ENCODE results near the gene HAUS2.
A peak's percentile ranks its signal among the peaks of the same experiment; 100 is the strongest.
"Not testable (repeated sequence)": the region's sequence is repeated elsewhere in the genome, so short reads cannot be mapped to it uniquely, and the experiment has no call there.

HAUS2 gene

GRCh38 chr15:42523331-42523730 is 25.3 kb upstream of the HAUS2 start:
- Histone ChIP-seq H3K4me3 (ENCODE audit: low read depth in 1 of 5, low read length in 5 of 5) (no peak overlapping the region), H3K9me3 (ENCODE audit: control insufficient read depth in 5 of 5, low read length in 5 of 5) (no peaks in the 10 kb centered on the region), H3K27ac (ENCODE audit: low read depth, low read length) (no peak overlapping the region), H3K27me3 (ENCODE audit: control insufficient read depth in 5 of 5, insufficient read depth in 4 of 5, low read length in 5 of 5) (no peaks in the 10 kb centered on the region), H3K9ac (ENCODE audit: low read length in 5 of 5) (no peak overlapping the region), H3K4me1 (ENCODE audit: control insufficient read depth in 5 of 5, insufficient read depth in 5 of 5, low read length in 5 of 5) (no peaks in the 10 kb centered on the region), H3K36me3 (ENCODE audit: control insufficient read depth in 5 of 5, insufficient read depth in 5 of 5, low read length in 5 of 5) (peaks cover 21 to 54% (median 32%) of the 10 kb centered on the region in 5 donors)

GRCh38 chr15:42528970-42529369 is 19.7 kb upstream of the HAUS2 start:
- H3K27me3 ChIP-seq (ENCODE audit: control insufficient read depth in 5 of 5, insufficient read depth in 4 of 5, low read length in 5 of 5), result no peaks in the 10 kb centered on the region
- no peaks in the 10 kb centered on the region for H3K4me1 ChIP-seq (ENCODE audit: control insufficient read depth in 5 of 5, insufficient read depth in 5 of 5, low read length in 5 of 5)
- H3K27ac ChIP-seq (ENCODE audit: low read depth, low read length), result no peak overlapping the region
- no peak overlapping the region for H3K4me3 ChIP-seq (ENCODE audit: low read depth in 1 of 5, low read length in 5 of 5)
- H3K9ac ChIP-seq (ENCODE audit: low read length in 5 of 5), result no peak overlapping the region
- no peaks in the 10 kb centered on the region for H3K9me3 ChIP-seq (ENCODE audit: control insufficient read depth in 5 of 5, low read length in 5 of 5)
- peaks cover 32 to 67% (median 51%) of the 10 kb centered on the region in 5 donors for H3K36me3 ChIP-seq (ENCODE audit: control insufficient read depth in 5 of 5, insufficient read depth in 5 of 5, low read length in 5 of 5)

- Histone ChIP-seq H3K4me1 (ENCODE audit: control insufficient read depth in 5 of 5, insufficient read depth in 5 of 5, low read length in 5 of 5) (no peaks in the 10 kb centered on the region), H3K9me3 (ENCODE audit: control insufficient read depth in 5 of 5, low read length in 5 of 5) (no peaks in the 10 kb centered on the region), H3K27ac (ENCODE audit: low read depth, low read length) (no peak overlapping the region), H3K9ac (ENCODE audit: low read length in 5 of 5) (no peak overlapping the region), H3K27me3 (ENCODE audit: control insufficient read depth in 5 of 5, insufficient read depth in 4 of 5, low read length in 5 of 5) (no peaks in the 10 kb centered on the region), H3K36me3 (ENCODE audit: control insufficient read depth in 5 of 5, insufficient read depth in 5 of 5, low read length in 5 of 5) (peaks cover 29 to 77% (median 54%) of the 10 kb centered on the region in 5 donors), H3K4me3 (ENCODE audit: low read depth in 1 of 5, low read length in 5 of 5) (no peak overlapping the region)
These were observed 15.4 kb upstream of the HAUS2 start for GRCh38 chr15:42533246-42533645.

GRCh38 chr15:42544853-42545629 is 3.6 kb upstream of the HAUS2 start:
- no peak overlapping the region for H3K4me3 ChIP-seq (ENCODE audit: low read depth in 1 of 5, low read length in 5 of 5)
- no peaks in the 10 kb centered on the region for H3K9me3 ChIP-seq (ENCODE audit: control insufficient read depth in 5 of 5, low read length in 5 of 5)
- no peak overlapping the region for H3K27ac ChIP-seq (ENCODE audit: low read depth, low read length)
- H3K9ac ChIP-seq (ENCODE audit: low read length in 5 of 5), result no peak overlapping the region
- no peaks in the 10 kb centered on the region for H3K27me3 ChIP-seq (ENCODE audit: control insufficient read depth in 5 of 5, insufficient read depth in 4 of 5, low read length in 5 of 5)
- peaks cover 0 to 24% (median 18%) of the 10 kb centered on the region in 5 donors for H3K4me1 ChIP-seq (ENCODE audit: control insufficient read depth in 5 of 5, insufficient read depth in 5 of 5, low read length in 5 of 5)
- H3K36me3 ChIP-seq (ENCODE audit: control insufficient read depth in 5 of 5, insufficient read depth in 5 of 5, low read length in 5 of 5), result peaks cover 18 to 42% (median 20%) of the 10 kb centered on the region in 5 donors

GRCh38 chr15:42547918-42548248 is 755 bp upstream of the HAUS2 start:
- H3K9ac ChIP-seq (ENCODE audit: low read length in 5 of 5), result peak overlapping the region; percentile 92 to 99 (median 97)
- peak overlapping the region; percentile 97 to 99 (median 98) for H3K4me3 ChIP-seq (ENCODE audit: low read depth in 1 of 5, low read length in 5 of 5)
- H3K36me3 ChIP-seq (ENCODE audit: control insufficient read depth in 5 of 5, insufficient read depth in 5 of 5, low read length in 5 of 5), result peaks cover 14 to 26% (median 17%) of the 10 kb centered on the region in 5 donors
- H3K4me1 ChIP-seq (ENCODE audit: control insufficient read depth in 5 of 5, insufficient read depth in 5 of 5, low read length in 5 of 5), result peaks cover 0 to 29% (median 20%) of the 10 kb centered on the region in 5 donors
- H3K27ac ChIP-seq (ENCODE audit: low read depth, low read length), result peak overlapping the region; percentile 89
- no peaks in the 10 kb centered on the region for H3K27me3 ChIP-seq (ENCODE audit: control insufficient read depth in 5 of 5, insufficient read depth in 4 of 5, low read length in 5 of 5)
- no peaks in the 10 kb centered on the region for H3K9me3 ChIP-seq (ENCODE audit: control insufficient read depth in 5 of 5, low read length in 5 of 5)

GRCh38 chr15:42549032-42549491 is 424 bp downstream of the HAUS2 start:
- peaks cover 6 to 15% (median 10%) of the 10 kb centered on the region in 5 donors for H3K36me3 ChIP-seq (ENCODE audit: control insufficient read depth in 5 of 5, insufficient read depth in 5 of 5, low read length in 5 of 5)
- peaks cover 0 to 29% (median 20%) of the 10 kb centered on the region in 5 donors for H3K4me1 ChIP-seq (ENCODE audit: control insufficient read depth in 5 of 5, insufficient read depth in 5 of 5, low read length in 5 of 5)

GRCh38 chr15:42549741-42550392 is 1.2 kb downstream of the HAUS2 start:
- H3K27ac ChIP-seq (ENCODE audit: low read depth, low read length), result peak overlapping the region; percentile 89
- H3K9ac ChIP-seq (ENCODE audit: low read length in 5 of 5), result peak overlapping the region in 2 of 5 donors; percentile 92 to 99
- H3K27me3 ChIP-seq (ENCODE audit: control insufficient read depth in 5 of 5, insufficient read depth in 4 of 5, low read length in 5 of 5), result no peaks in the 10 kb centered on the region

More at GRCh38 chr15:42549032-42549491, 424 bp downstream of the HAUS2 start:
- peak overlapping the region; percentile 89 for H3K27ac ChIP-seq (ENCODE audit: low read depth, low read length)
- H3K9ac ChIP-seq (ENCODE audit: low read length in 5 of 5), result peak overlapping the region; percentile 92 to 99 (median 97)
- H3K4me3 ChIP-seq (ENCODE audit: low read depth in 1 of 5, low read length in 5 of 5), result peak overlapping the region; percentile 97 to 99 (median 98)
- H3K9me3 ChIP-seq (ENCODE audit: control insufficient read depth in 5 of 5, low read length in 5 of 5), result no peaks in the 10 kb centered on the region
- no peaks in the 10 kb centered on the region for H3K27me3 ChIP-seq (ENCODE audit: control insufficient read depth in 5 of 5, insufficient read depth in 4 of 5, low read length in 5 of 5)

GRCh38 chr15:42553554-42553953 is 4.9 kb downstream of the HAUS2 start:
- Histone ChIP-seq H3K9me3 (ENCODE audit: control insufficient read depth in 5 of 5, low read length in 5 of 5) (no peaks in the 10 kb centered on the region), H3K4me1 (ENCODE audit: control insufficient read depth in 5 of 5, insufficient read depth in 5 of 5, low read length in 5 of 5) (peaks cover 0 to 12% (median 9%) of the 10 kb centered on the region in 5 donors), H3K9ac (ENCODE audit: low read length in 5 of 5) (no peak overlapping the region), H3K4me3 (ENCODE audit: low read depth in 1 of 5, low read length in 5 of 5) (no peak overlapping the region), H3K27ac (ENCODE audit: low read depth, low read length) (no peak overlapping the region), H3K36me3 (ENCODE audit: control insufficient read depth in 5 of 5, insufficient read depth in 5 of 5, low read length in 5 of 5) (peaks cover 0 to 4% (median under 1%) of the 10 kb centered on the region in 5 donors), H3K27me3 (ENCODE audit: control insufficient read depth in 5 of 5, insufficient read depth in 4 of 5, low read length in 5 of 5) (no peaks in the 10 kb centered on the region)

More at GRCh38 chr15:42549741-42550392, 1.2 kb downstream of the HAUS2 start:
- no peaks in the 10 kb centered on the region for H3K9me3 ChIP-seq (ENCODE audit: control insufficient read depth in 5 of 5, low read length in 5 of 5)
- H3K4me3 ChIP-seq (ENCODE audit: low read depth in 1 of 5, low read length in 5 of 5), result peak overlapping the region; percentile 18 to 99 (median 44)
- H3K36me3 ChIP-seq (ENCODE audit: control insufficient read depth in 5 of 5, insufficient read depth in 5 of 5, low read length in 5 of 5), result peaks cover 0 to 9% (median 4%) of the 10 kb centered on the region in 5 donors
- H3K4me1 ChIP-seq (ENCODE audit: control insufficient read depth in 5 of 5, insufficient read depth in 5 of 5, low read length in 5 of 5), result peaks cover 0 to 29% (median 20%) of the 10 kb centered on the region in 5 donors

- not testable (repeated sequence) for H3K27ac ChIP-seq (ENCODE audit: low read depth, low read length); H3K27me3 ChIP-seq (ENCODE audit: control insufficient read depth in 5 of 5, insufficient read depth in 4 of 5, low read length in 5 of 5); H3K9ac ChIP-seq (ENCODE audit: low read length in 5 of 5); H3K4me3 ChIP-seq (ENCODE audit: low read depth in 1 of 5, low read length in 5 of 5); H3K9me3 ChIP-seq (ENCODE audit: control insufficient read depth in 5 of 5, low read length in 5 of 5); H3K4me1 ChIP-seq (ENCODE audit: control insufficient read depth in 5 of 5, insufficient read depth in 5 of 5, low read length in 5 of 5)
- peaks cover 14 to 31% (median 23%) of the 10 kb centered on the region in 5 donors for H3K36me3 ChIP-seq (ENCODE audit: control insufficient read depth in 5 of 5, insufficient read depth in 5 of 5, low read length in 5 of 5)
These were observed 8.0 kb downstream of the HAUS2 start for GRCh38 chr15:42556550-42557207.

All from subcutaneous abdominal adipose tissue (tissue), 5 donors.